Right lobe of liver (tissue), 6 donors: Measurements from ENCODE around the gene SLC7A8. TPM values are rescaled to one million over a fixed set of nuclear protein-coding genes. Genes with fewer than 3 reads are reported as not detected.

ENCODE experiments used
- ATAC-seq, 4 donors: fragments of 200-7000 bp; cut with Tn5 transposase; one replicate each; pipeline ENCODE4 v1.9.1; 2020; ENCODE audit warnings: mild to moderate bottlenecking in 4 of 4, moderate library complexity in 4 of 4
- DNase-seq, 3 donors: peaks; one replicate each; pipeline ENCODE4 v3.0.0-alpha.2; 2020
- H3K27ac ChIP-seq, 3 donors: fragments of 200-600 bp; one replicate each; pipeline ENCODE4 v1.8.0; 2022
- H3K27me3 ChIP-seq, 2 donors: fragments of 200-600 bp; one replicate each; pipeline ENCODE4 v1.8.0; 2022
- H3K36me3 ChIP-seq, 4 donors: fragments of 200-600 bp; sonication (generic) in 1 of 4; one replicate each; pipeline versions ENCODE4 v1.5.1 to v1.8.0; 2017 to 2022; ENCODE audit warnings: control low read depth in 1 of 4
- H3K4me1 ChIP-seq, 4 donors: fragments of 200-600 bp; sonication (generic) in 1 of 4; one replicate each; pipeline versions ENCODE4 v1.5.1 to v1.8.0; 2017 to 2022; ENCODE audit warnings: control low read depth in 1 of 4
- H3K4me3 ChIP-seq, 3 donors: fragments of 200-600 bp; one replicate each; pipeline ENCODE4 v1.8.0; 2022
- H3K9me3 ChIP-seq, 4 donors: fragments of 200-600 bp; sonication (generic) in 1 of 4; one replicate each; pipeline versions ENCODE4 v1.5.1 to v1.8.0; 2017 to 2022; ENCODE audit warnings: control low read depth in 1 of 4
- POLR2A ChIP-seq: fragments of 450-650 bp; IDR thresholded peaks from one replicate; pipeline ENCODE4 v1.6.1; 2017; ENCODE audit warnings: antibody characterized with exemption, mild to moderate bottlenecking
- WGBS: methylation state at CpG from one replicate; pipeline ENCODE4 v1.1.6; 2018; ENCODE audit warnings: low coverage, low lambda C conversion rate; ENCODE audit not compliant: insufficient coverage; ENCODE audit errors: missing lambda C conversion rate; 5-methylcytosine and 5-hydroxymethylcytosine counted together
- intact Hi-C, 2 donors: fragments of 100-400 bp; cut with DNase I; formaldehyde crosslinking; loops; one replicate each; pipeline versions ENCODE4 v1.11.2 to v1.14.1; 2022
- total RNA-seq, 6 experiments: library from RNA; depleted of rRNA in 2 of 6; stranded (reverse); fragments of >200 nt in 2 of 6; fragmentation: NEBNext Ultra II Directional in 3 of 6; extraction: Animal tissue kit (Norgen Biotek cat#: 25700) in 3 of 6; gene quantifications; one replicate each; pipeline versions ENCODE4 v1.1.0 to v1.2.4, GENCODE V29; 2016 to 2023
- TF ChIP-seq, protein P1 (sequence below), 4 donors: fragments of 200-600 bp in 3 of 4; fragments of 450-650 bp in 1 of 4; IDR thresholded peaks; one replicate each; pipeline versions ENCODE4 v1.5.1 to v1.8.0; 2016 to 2022; ENCODE audit warnings: antibody characterized with exemption in 4 of 4, mild to moderate bottlenecking in 2 of 4
- donor health status: DM: no; HTN: yes; CAD: no.
- donor health status: DM: no; HTN: no; CAD: no.
- donor health status: DM: no; HTN: no; CAD: no.
- donor health status: DM: no; HTN: yes; CAD: no.
- donor health status: DM: no; HTN: yes; CAD: no.

Gene SLC7A8
- total RNA-seq, 6 experiments from 2014 or later: 3.2 to 10.1 (median 4.4) TPM

DNA sequence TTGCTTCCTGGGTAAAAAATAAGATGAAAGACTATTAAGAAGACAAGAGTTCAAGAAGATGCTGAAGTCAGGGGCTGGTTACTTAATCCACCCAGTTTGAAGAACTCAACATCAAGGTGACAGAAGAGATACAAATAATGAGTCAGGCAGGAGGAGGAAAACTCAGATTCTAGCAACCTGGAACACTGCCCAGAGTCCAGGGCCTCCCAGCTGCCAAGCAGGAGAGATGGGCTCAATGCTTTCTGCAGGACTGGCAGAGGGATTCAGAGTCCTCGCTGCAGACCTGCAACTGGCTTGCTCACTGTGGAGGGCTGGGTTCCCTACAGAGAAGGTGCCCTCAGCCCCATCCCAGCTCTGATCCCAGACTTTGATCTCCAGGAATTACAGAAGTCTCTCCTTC is 35.8 kb downstream of the SLC7A8 start:
- intact Hi-C loops: no loop called here
- Histone ChIP-seq H3K4me3 (no peak overlapping the region), H3K4me1 (no peaks in the 10 kb centered on the region), H3K27me3 (no peaks in the 10 kb centered on the region), H3K27ac (no peak overlapping the region), H3K36me3 (no peaks in the 10 kb centered on the region), H3K9me3 (no peaks in the 10 kb centered on the region)
- no peak for DNase-seq
- peak in 1 of 4 donors; percentile 43 for ATAC-seq
- WGBS: no CpG with 5 or more reads among the region's 1 CpG
- TF ChIP-seq POLR2A: no peak
- TF ChIP-seq, protein P1, sequence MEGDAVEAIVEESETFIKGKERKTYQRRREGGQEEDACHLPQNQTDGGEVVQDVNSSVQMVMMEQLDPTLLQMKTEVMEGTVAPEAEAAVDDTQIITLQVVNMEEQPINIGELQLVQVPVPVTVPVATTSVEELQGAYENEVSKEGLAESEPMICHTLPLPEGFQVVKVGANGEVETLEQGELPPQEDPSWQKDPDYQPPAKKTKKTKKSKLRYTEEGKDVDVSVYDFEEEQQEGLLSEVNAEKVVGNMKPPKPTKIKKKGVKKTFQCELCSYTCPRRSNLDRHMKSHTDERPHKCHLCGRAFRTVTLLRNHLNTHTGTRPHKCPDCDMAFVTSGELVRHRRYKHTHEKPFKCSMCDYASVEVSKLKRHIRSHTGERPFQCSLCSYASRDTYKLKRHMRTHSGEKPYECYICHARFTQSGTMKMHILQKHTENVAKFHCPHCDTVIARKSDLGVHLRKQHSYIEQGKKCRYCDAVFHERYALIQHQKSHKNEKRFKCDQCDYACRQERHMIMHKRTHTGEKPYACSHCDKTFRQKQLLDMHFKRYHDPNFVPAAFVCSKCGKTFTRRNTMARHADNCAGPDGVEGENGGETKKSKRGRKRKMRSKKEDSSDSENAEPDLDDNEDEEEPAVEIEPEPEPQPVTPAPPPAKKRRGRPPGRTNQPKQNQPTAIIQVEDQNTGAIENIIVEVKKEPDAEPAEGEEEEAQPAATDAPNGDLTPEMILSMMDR (IDR thresholded peaks at IDR 0.05): no peak

DNA sequence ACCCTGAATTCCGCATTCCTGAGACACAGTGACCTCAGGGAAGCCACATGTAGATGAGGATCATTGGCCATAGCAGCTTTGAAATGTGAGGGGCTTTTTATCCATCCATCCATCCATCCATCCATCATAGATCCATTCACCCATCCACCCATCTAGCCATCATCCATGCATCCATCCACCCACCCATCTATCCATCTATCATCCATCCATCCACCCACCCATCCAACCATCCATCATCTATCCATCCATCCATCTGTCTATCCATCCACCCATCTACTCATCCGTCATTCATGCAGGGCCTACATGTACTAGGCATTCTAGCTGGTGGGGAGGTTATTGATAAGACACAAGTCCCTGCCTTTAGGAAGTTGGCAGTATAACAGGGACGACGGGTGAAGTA is 36.5 kb downstream of the SLC7A8 start:
- TF ChIP-seq, protein P1 (IDR thresholded peaks at IDR 0.05): no peak
- no peak for TF ChIP-seq POLR2A
- no peaks in the 10 kb centered on the region for H3K4me1 ChIP-seq
- no peaks in the 10 kb centered on the region for H3K27me3 ChIP-seq
- no peak overlapping the region for H3K4me3 ChIP-seq
- no peaks in the 10 kb centered on the region for H3K36me3 ChIP-seq
- DNase-seq: no peak
- ATAC-seq: no peak
- 80% methylated on average over 4 of the region's 4 CpGs for WGBS
- intact Hi-C loops: no loop called here
- H3K9me3 ChIP-seq: no peaks in the 10 kb centered on the region
- H3K27ac ChIP-seq: no peak overlapping the region

DNA sequence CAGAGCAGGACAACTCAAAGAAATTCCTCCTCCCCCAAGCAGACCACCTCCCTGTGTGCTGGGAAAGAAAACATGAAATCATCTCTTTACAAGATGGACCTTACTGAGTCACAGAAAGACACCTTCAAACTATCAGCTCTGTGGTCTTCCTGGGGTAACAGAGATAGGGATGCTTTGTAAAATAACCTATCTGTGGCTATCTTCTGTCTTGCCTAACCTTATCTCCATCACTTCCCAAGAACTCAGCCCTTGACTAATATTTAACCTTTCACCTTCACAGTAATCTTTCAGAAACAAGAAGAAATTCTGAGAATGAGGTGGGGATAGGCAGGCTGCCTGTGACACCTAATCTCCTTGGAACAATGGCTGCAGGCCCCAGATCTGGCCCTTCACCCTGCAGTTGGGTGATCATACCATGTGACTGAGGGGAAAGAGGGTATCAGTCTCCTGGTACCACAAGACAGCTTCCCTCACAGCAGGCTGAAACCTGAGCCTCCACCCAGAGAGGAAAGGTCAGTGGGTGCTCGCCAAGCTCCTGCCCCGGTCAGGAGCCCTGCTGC is 37.0 kb downstream of the SLC7A8 start:
- TF ChIP-seq POLR2A: no peak
- TF ChIP-seq, protein P1 (IDR thresholded peaks at IDR 0.05): no peak
- Histone ChIP-seq H3K9me3 (no peaks in the 10 kb centered on the region), H3K36me3 (no peaks in the 10 kb centered on the region), H3K4me3 (no peak overlapping the region), H3K27ac (no peak overlapping the region), H3K4me1 (no peaks in the 10 kb centered on the region), H3K27me3 (no peaks in the 10 kb centered on the region)
- ATAC-seq (no peak), DNase-seq (no peak)
- intact Hi-C loops: no loop called here
- 20% methylated on average over 1 of the region's 2 CpGs for WGBS

DNA sequence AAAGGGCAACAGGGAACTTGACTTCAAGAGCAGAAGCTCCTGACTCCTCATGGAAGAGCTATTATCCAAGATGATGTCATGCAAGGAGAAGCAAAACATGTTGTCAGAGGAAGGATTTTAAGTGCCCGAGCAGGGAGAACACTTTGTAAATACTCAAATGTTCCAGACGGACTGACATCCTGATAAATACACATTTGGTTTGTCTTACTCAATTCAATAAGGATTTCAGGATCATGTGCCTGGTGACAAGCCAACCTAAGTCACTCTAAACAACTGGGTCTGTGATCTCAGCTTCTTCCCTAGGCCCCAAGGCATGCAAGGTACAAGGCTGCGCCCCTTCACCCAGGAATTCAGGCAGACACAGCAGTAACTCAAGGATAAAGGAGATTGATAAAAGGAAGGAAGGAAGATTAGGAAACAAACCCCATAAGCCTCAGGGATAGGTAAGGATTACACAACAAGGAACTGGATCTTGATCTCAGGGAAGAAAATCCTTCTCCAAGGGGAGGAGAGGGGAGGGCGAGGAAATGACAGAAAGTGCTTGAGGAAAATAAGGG is 37.6 kb downstream of the SLC7A8 start:
- Histone ChIP-seq H3K4me3 (no peak overlapping the region), H3K4me1 (no peaks in the 10 kb centered on the region), H3K9me3 (no peaks in the 10 kb centered on the region), H3K27me3 (no peaks in the 10 kb centered on the region), H3K36me3 (no peaks in the 10 kb centered on the region), H3K27ac (no peak overlapping the region)
- DNase-seq (no peak), ATAC-seq (peak in 1 of 4 donors; percentile 56)
- WGBS: 39% methylated on average over 4 of the region's 4 CpGs
- TF ChIP-seq, protein P1 (IDR thresholded peaks at IDR 0.05): no peak
- TF ChIP-seq POLR2A: no peak
- intact Hi-C loops: no loop called here
